ENCODE data around the gene RCVRN.

GRCh38 chr17:9951803-9952202, 46.7 kb upstream of the RCVRN start:
- TF ChIP-seq CTCF (IDR thresholded peaks at IDR 0.05; ENCODE audit: insufficient read depth, low read length) (no peak), POLR2AphosphoS5 (IDR thresholded peaks at IDR 0.05; ENCODE audit: low read depth) (no peak), REST (IDR thresholded peaks at IDR 0.05; ENCODE audit: insufficient replicate concordance, low read depth) (no peak), GABPA (IDR thresholded peaks at IDR 0.05; ENCODE audit: low read depth) (no peak)
